ENCODE measurements around the gene FRMD4A.

FRMD4A gene

GRCh38 chr10:14150526-14150925 lies 180.2 kb downstream of the FRMD4A start:
- TF ChIP-seq MYC (IDR thresholded peaks at IDR 0.05; ENCODE audit: low read depth, low read length) (no peak), MAX (IDR thresholded peaks at IDR 0.05; ENCODE audit: low read depth, low read length) (no peak), CTCF (IDR thresholded peaks at IDR 0.05; ENCODE audit: low read depth, low read length) (no peak), POLR2A (IDR thresholded peaks at IDR 0.05; ENCODE audit: extremely low read depth, insufficient read length) (no peak)
- H3K4me3 ChIP-seq (ENCODE audit: low read depth, low read length) = no peak overlapping the region
- DNase-seq (ENCODE audit: low read depth) = no peak

GRCh38 chr10:14146501-14146900 lies 184.2 kb downstream of the FRMD4A start:
- TF ChIP-seq MYC (IDR thresholded peaks at IDR 0.05; ENCODE audit: low read depth, low read length) (no peak), CTCF (IDR thresholded peaks at IDR 0.05; ENCODE audit: low read depth, low read length) (no peak), MAX (IDR thresholded peaks at IDR 0.05; ENCODE audit: low read depth, low read length) (no peak), POLR2A (IDR thresholded peaks at IDR 0.05; ENCODE audit: extremely low read depth, insufficient read length) (no peak)
- no peak overlapping the region for H3K4me3 ChIP-seq (ENCODE audit: low read depth, low read length)
- no peak for DNase-seq (ENCODE audit: low read depth)

- DNase-seq (ENCODE audit: low read depth) = no peak
- no peak overlapping the region for H3K4me3 ChIP-seq (ENCODE audit: low read depth, low read length)
- no peak for TF ChIP-seq MYC (IDR thresholded peaks at IDR 0.05; ENCODE audit: low read depth, low read length)
- no peak for TF ChIP-seq CTCF (IDR thresholded peaks at IDR 0.05; ENCODE audit: low read depth, low read length)
- TF ChIP-seq POLR2A (IDR thresholded peaks at IDR 0.05; ENCODE audit: extremely low read depth, insufficient read length) = no peak
- TF ChIP-seq MAX (IDR thresholded peaks at IDR 0.05; ENCODE audit: low read depth, low read length) = no peak
Measured at GRCh38 chr10:14146025-14146424, 184.7 kb downstream of the FRMD4A start.

GRCh38 chr10:14144451-14144850 lies 186.3 kb downstream of the FRMD4A start:
- H3K4me3 ChIP-seq (ENCODE audit: low read depth, low read length) = no peak overlapping the region
- TF ChIP-seq CTCF (IDR thresholded peaks at IDR 0.05; ENCODE audit: low read depth, low read length) (no peak), MYC (IDR thresholded peaks at IDR 0.05; ENCODE audit: low read depth, low read length) (no peak), MAX (IDR thresholded peaks at IDR 0.05; ENCODE audit: low read depth, low read length) (no peak), POLR2A (IDR thresholded peaks at IDR 0.05; ENCODE audit: extremely low read depth, insufficient read length) (no peak)
- DNase-seq (ENCODE audit: low read depth) = no peak

GRCh38 chr10:14142606-14143250 lies 188.0 kb downstream of the FRMD4A start:
- no peak overlapping the region for H3K4me3 ChIP-seq (ENCODE audit: low read depth, low read length)
- DNase-seq (ENCODE audit: low read depth) = no peak
- TF ChIP-seq MAX (IDR thresholded peaks at IDR 0.05; ENCODE audit: low read depth, low read length) = no peak
- no peak for TF ChIP-seq POLR2A (IDR thresholded peaks at IDR 0.05; ENCODE audit: extremely low read depth, insufficient read length)
- no peak for TF ChIP-seq MYC (IDR thresholded peaks at IDR 0.05; ENCODE audit: low read depth, low read length)
- TF ChIP-seq CTCF (IDR thresholded peaks at IDR 0.05; ENCODE audit: low read depth, low read length) = no peak

All from NB4 (cell line).